H1 (cell line): Measurements from ENCODE around the gene CHAT. TPM values are rescaled to one million over a fixed set of nuclear protein-coding genes. Genes with fewer than 3 reads are reported as not detected.

Experiments
- CTCF ChIA-PET: fragments of 300-600 bp; sonication (Branson Sonifier 250); formaldehyde crosslinking; loops from one replicate; lab custom pipeline; 2021; ENCODE audit not compliant: partially characterized antibody; lab: Charles Lee
- POLR2A ChIA-PET: fragments of 300-600 bp; sonication (Branson Sonifier 250); formaldehyde crosslinking; loops from one replicate; lab custom pipeline; 2021; ENCODE audit warnings: inconsistent platforms; ENCODE audit not compliant: partially characterized antibody; lab: Charles Lee
- DNase-seq, 2 experiments: peaks; one replicate each; pipeline versions ENCODE4 v3.0.0 to v3.0.0-alpha.2; 2010 to 2022; ENCODE audit warnings: low spot score in 2 of 2, low read depth in 1 of 2, mixed read lengths in 1 of 2
- FAIRE-seq: peaks from 2 replicates; lab custom pipeline; 2011; peaks lifted over from hg19 to GRCh38; lab: Jason Lieb, UNC
- H2AFZ ChIP-seq: 2 replicates; pipeline ENCODE4 v1.8.1; 2012; ENCODE audit warnings: low read length, inconsistent platforms
- H2AK5ac ChIP-seq: 2 replicates; pipeline ENCODE4 v1.6.1; 2013; ENCODE audit warnings: low read depth, low read length
- H2BK120ac ChIP-seq: replicated peaks from 2 replicates; pipeline ENCODE3; 2013; ENCODE audit warnings: low read depth, low read length, inconsistent platforms
- H2BK12ac ChIP-seq: 2 replicates; pipeline ENCODE4 v1.6.1; 2013; ENCODE audit warnings: low read depth, low read length
- H2BK15ac ChIP-seq: 2 replicates; pipeline ENCODE4 v1.6.1; 2013; ENCODE audit warnings: low read length
- H2BK20ac ChIP-seq: 2 replicates; pipeline ENCODE4 v1.6.1; 2013; ENCODE audit warnings: low read length
- H2BK5ac ChIP-seq: 2 replicates; pipeline ENCODE4 v1.6.1; 2013; ENCODE audit warnings: low read depth, low read length
- H3K14ac ChIP-seq: 2 replicates; pipeline ENCODE4 v1.6.1; 2013; ENCODE audit warnings: inconsistent platforms; ENCODE audit not compliant: insufficient read length
- H3K18ac ChIP-seq: 2 replicates; pipeline ENCODE4 v1.6.1; 2013; ENCODE audit warnings: low read length; ENCODE audit errors: extremely low read depth
- H3K23ac ChIP-seq: 2 replicates; pipeline ENCODE4 v1.6.1; 2013; ENCODE audit warnings: inconsistent platforms; ENCODE audit not compliant: insufficient read length
- H3K23me2 ChIP-seq: 2 replicates; pipeline ENCODE4 v1.6.1; 2013; ENCODE audit warnings: low read depth, low read length
- H3K27ac ChIP-seq: 2 replicates; pipeline ENCODE4 v1.6.1; 2011; ENCODE audit warnings: low read depth, low read length, inconsistent platforms
- H3K27me3 ChIP-seq, 4 experiments: replicated peaks in 1 of 4; 1 replicate in 1 of 4; 2 replicates in 3 of 4; pipeline versions ENCODE4 v1.6.1 to v1.8.1; 2011 to 2013; ENCODE audit warnings: low read length in 3 of 4, mild to moderate bottlenecking in 3 of 4, inconsistent platforms in 2 of 4, mixed read lengths in 2 of 4, moderate library complexity in 1 of 4; ENCODE audit not compliant: control insufficient read depth in 3 of 4, insufficient read depth in 3 of 4; ENCODE audit errors: extremely low read depth in 1 of 4
- H3K36me3 ChIP-seq, 4 experiments: 2 replicates each; pipeline versions ENCODE4 v1.6.1 to v1.8.1; 2011 to 2013; ENCODE audit warnings: mild to moderate bottlenecking in 4 of 4, low read length in 3 of 4, moderate library complexity in 2 of 4, control low read depth in 1 of 4, inconsistent platforms in 1 of 4; ENCODE audit not compliant: insufficient read depth in 4 of 4, control insufficient read depth in 2 of 4
- H3K4ac ChIP-seq: replicated peaks from 2 replicates; pipeline ENCODE3; 2013; ENCODE audit warnings: low read length, low read depth, mixed read lengths, inconsistent platforms; ENCODE audit not compliant: insufficient read length
- H3K4me1 ChIP-seq, 4 experiments: replicated peaks in 1 of 4; 1 replicate in 1 of 4; 2 replicates in 3 of 4; pipeline versions ENCODE4 v1.6.1 to v1.8.1; 2011 to 2013; ENCODE audit warnings: low read length in 3 of 4, inconsistent platforms in 2 of 4, mixed read lengths in 1 of 4; ENCODE audit not compliant: insufficient read depth in 4 of 4, control insufficient read depth in 3 of 4
- H3K4me2 ChIP-seq, 2 experiments: 2 replicates each; pipeline versions ENCODE4 v1.6.1 to v1.8.1; 2011 to 2013; ENCODE audit warnings: low read depth in 2 of 2, low read length in 2 of 2, control low read depth in 1 of 2, inconsistent platforms in 1 of 2, mild to moderate bottlenecking in 1 of 2; ENCODE audit not compliant: insufficient read depth in 1 of 2
- H3K4me3 ChIP-seq, 4 experiments: fragments of 200-600, 300-600 bp in 1 of 4; sonication (generic), shearing (Covaris generic), sonication (Bioruptor Twin) in 1 of 4; 2 replicates each; pipeline versions ENCODE4 v1.5.1 to v1.8.1; 2011 to 2016; ENCODE audit warnings: low read length in 4 of 4, low read depth in 3 of 4, control low read depth in 2 of 4, inconsistent platforms in 2 of 4, mild to moderate bottlenecking in 2 of 4, mixed read lengths in 1 of 4, moderate library complexity in 1 of 4; ENCODE audit not compliant: insufficient read depth in 2 of 4; ENCODE audit errors: extremely low read depth in 1 of 4
- H3K56ac ChIP-seq: replicated peaks from 2 replicates; pipeline ENCODE3; 2013; ENCODE audit warnings: low read depth, mild to moderate bottlenecking, mixed read lengths, low read length, inconsistent platforms; ENCODE audit not compliant: insufficient read length
- H3K79me1 ChIP-seq: 2 replicates; pipeline ENCODE4 v1.6.1; 2013; ENCODE audit warnings: low read depth, low read length, control low read depth
- H3K79me2 ChIP-seq, 2 experiments: 2 replicates each; pipeline versions ENCODE4 v1.6.1 to v1.8.1; 2012 to 2013; ENCODE audit warnings: low read length in 2 of 2, mild to moderate bottlenecking in 2 of 2, inconsistent platforms in 1 of 2; ENCODE audit not compliant: insufficient read depth in 2 of 2, control insufficient read depth in 1 of 2
- H3K9ac ChIP-seq, 4 experiments: replicated peaks in 1 of 4; 1 replicate in 1 of 4; 2 replicates in 3 of 4; pipeline versions ENCODE4 v1.6.1 to v1.8.1; 2011 to 2013; ENCODE audit warnings: low read depth in 3 of 4, low read length in 3 of 4, control low read depth in 2 of 4, mild to moderate bottlenecking in 2 of 4, moderate library complexity in 2 of 4, inconsistent platforms in 1 of 4; ENCODE audit errors: extremely low read depth in 1 of 4
- H3K9me3 ChIP-seq, 2 experiments: 2 replicates each; pipeline versions ENCODE4 v1.6.1 to v1.8.1; 2012 to 2013; ENCODE audit warnings: mild to moderate bottlenecking in 2 of 2, moderate library complexity in 2 of 2, control low read depth in 1 of 2, inconsistent platforms in 1 of 2, low read depth in 1 of 2, low read length in 1 of 2, mixed read lengths in 1 of 2; ENCODE audit not compliant: insufficient read depth in 2 of 2
- H4K20me1 ChIP-seq, 2 experiments: replicated peaks in 1 of 2; 2 replicates each; pipeline versions ENCODE3 to v1.8.1; 2011 to 2013; ENCODE audit warnings: inconsistent platforms in 2 of 2, low read length in 2 of 2, mild to moderate bottlenecking in 1 of 2; ENCODE audit not compliant: insufficient read depth in 2 of 2, control insufficient read depth in 1 of 2
- H4K5ac ChIP-seq: 2 replicates; pipeline ENCODE4 v1.6.1; 2013; ENCODE audit warnings: low read length, low read depth, mixed read lengths, inconsistent platforms; ENCODE audit not compliant: insufficient read length
- H4K8ac ChIP-seq: 2 replicates; pipeline ENCODE4 v1.8.0; 2013; ENCODE audit warnings: mild to moderate bottlenecking, moderate library complexity, low read length, inconsistent platforms; ENCODE audit not compliant: insufficient read depth; ENCODE audit errors: extremely low read depth
- H4K91ac ChIP-seq: replicated peaks from 2 replicates; pipeline ENCODE3; 2013; ENCODE audit warnings: low read length, mixed read lengths, inconsistent platforms; ENCODE audit not compliant: insufficient read length
- CBX5 ChIP-seq: fragments of 300-800, 300-1000 bp; sonication (generic); IDR thresholded peaks from 2 replicates; pipeline ENCODE4 v1.7.1; 2016; ENCODE audit warnings: antibody characterized with exemption, low read length, low read depth
- EZH2 ChIP-seq: fragments of 200-600 bp; sonication (generic); IDR thresholded peaks from 2 replicates; pipeline ENCODE4 v1.7.1; 2012; ENCODE audit warnings: low read depth, mild to moderate bottlenecking, moderate library complexity, low read length, inconsistent platforms; ENCODE audit not compliant: severe bottlenecking
- JUND ChIP-seq: IDR thresholded peaks from 2 replicates; pipeline ENCODE4 v1.6.1; 2011; ENCODE audit warnings: mild to moderate bottlenecking, improper control_type of control experiment, low read length
- RNF2 ChIP-seq: fragments of 200-900, 300-1000 bp; sonication (generic); IDR thresholded peaks from 2 replicates; pipeline ENCODE4 v1.7.1; 2016; ENCODE audit warnings: borderline replicate concordance, low read depth, mild to moderate bottlenecking, antibody characterized with exemption, low read length; ENCODE audit not compliant: poor library complexity, severe bottlenecking; ENCODE audit errors: missing control alignments
- TEAD4 ChIP-seq: IDR thresholded peaks from 2 replicates; pipeline ENCODE4 v1.6.1; 2012; ENCODE audit warnings: low read depth, low read length, inconsistent platforms, mixed read lengths
- WGBS, 2 experiments: shearing (Covaris generic) in 1 of 2; methylation state at CpG; one replicate each; pipeline versions ENCODE4 v1.1.6 to v1.1.7; 2013 to 2015; ENCODE audit warnings: low lambda C conversion rate in 2 of 2, mixed read lengths in 2 of 2, inconsistent platforms in 1 of 2, low coverage in 1 of 2, missing lambda C conversion rate in 1 of 2; ENCODE audit not compliant: insufficient replicate concordance in 2 of 2, insufficient coverage in 1 of 2, insufficient read length in 1 of 2; ENCODE audit errors: extremely low coverage in 1 of 2, missing lambda C conversion rate in 1 of 2; 5-methylcytosine and 5-hydroxymethylcytosine counted together
- polyA plus RNA-seq, 7 experiments: library from polyadenylated mRNA; depleted of rRNA in 3 of 7; stranded (reverse) in 5 of 7; unstranded in 2 of 7; fragments of >200 nt in 5 of 7; fragments of 200-250 nt in 2 of 7; gene quantifications; 1 replicate in 5 of 7; 2 replicates in 1 of 7; 4 replicates in 1 of 7; pipeline versions ENCODE4 v1.2.1 to v1.2.3, GENCODE V29; 2011 to 2013; ENCODE audit warnings: missing spikeins in 2 of 7, mixed read lengths in 2 of 7
- total RNA-seq: library from RNA; stranded (reverse); fragmentation: NEBNext Ultra II Directional; extraction: Animal tissue kit (Norgen Biotek cat#: 25700); gene quantifications from 2 replicates; pipeline ENCODE4 v1.2.1, GENCODE V29; 2021

CHAT gene
- total and polyA plus RNA-seq, 2 of the 8 experiments (the other 6 are each of a cell fraction or from before 2014, with no cell fraction given): not detected

GRCh38 chr10:49596836-49597235 is 17.0 kb upstream of the CHAT start:
- H2BK15ac ChIP-seq: no peak overlapping the region
- WGBS, 2 experiments: 83% methylated on average over 3 of the region's 3 CpGs; no CpG with 5 or more reads in 1 of the 2 experiments

More at GRCh38 chr10:49596836-49597235, 17.0 kb upstream of the CHAT start:
- H4K8ac ChIP-seq: no peak overlapping the region; the same call in 1 of the 2 replicates
- no peak overlapping the region for H2BK20ac ChIP-seq
- no peak overlapping the region for H2AK5ac ChIP-seq
- H3K4me1 ChIP-seq: peaks cover 0 to 4% (median under 1%) of the 10 kb centered on the region in 4 experiments; a peak in 2 of 7 replicates
- H3K9me3 ChIP-seq: no peaks in the 10 kb centered on the region
- H3K18ac ChIP-seq: no peak overlapping the region
- no peak overlapping the region for H2BK12ac ChIP-seq
- peak overlapping the region in 1 of 2 experiments; percentile 12; a peak in 1 of 4 replicates for H3K4me2 ChIP-seq
- H2BK120ac ChIP-seq: no peak overlapping the region
- no peak overlapping the region for H3K9ac ChIP-seq
- H3K36me3 ChIP-seq: no peaks in the 10 kb centered on the region
- H4K5ac ChIP-seq: no peak overlapping the region
- no peak overlapping the region for H2BK5ac ChIP-seq
- no peak overlapping the region for H3K14ac ChIP-seq
- no peak overlapping the region for H3K4ac ChIP-seq
- H4K91ac ChIP-seq: no peak overlapping the region
- no peak overlapping the region for H3K56ac ChIP-seq
- DNase-seq (no peak), FAIRE-seq (no peak)
- no peak overlapping the region for H3K27ac ChIP-seq
- TF ChIP-seq CBX5: no peak
- no peak for TF ChIP-seq TEAD4
- TF ChIP-seq RNF2: no peak
- no peak for TF ChIP-seq JUND
- peak; percentile 11 for TF ChIP-seq EZH2
- H3K23me2 ChIP-seq: no peaks in the 10 kb centered on the region
- H3K79me2 ChIP-seq: no peaks in the 10 kb centered on the region
- CTCF ChIA-PET: interaction anchor here (0.9 to 4.6 kb wide), 5 partner anchors 9 to 148 kb away, joined by 3 to 36 read pairs (median 24); no protein-coding TSS in a partner anchor
- no peak overlapping the region for H2AFZ ChIP-seq
- POLR2A ChIA-PET: interaction anchor here (1.3 kb wide), 1 partner anchor 9 kb away, joined by 5 read pairs; no protein-coding TSS in a partner anchor
- H4K20me1 ChIP-seq: peaks cover 0 to 2% of the 10 kb centered on the region in 2 experiments
- no peaks in the 10 kb centered on the region for H3K79me1 ChIP-seq
- no peak overlapping the region for H3K23ac ChIP-seq
- H3K27me3 ChIP-seq: peaks cover 0 to 7% (median 1%) of the 10 kb centered on the region in 4 experiments; a peak in 3 of 7 replicates
- H3K4me3 ChIP-seq: no peak overlapping the region
